Myocyte (in vitro differentiated cells): Measurements from ENCODE around the gene OPRM1. TPM values are rescaled to one million over a fixed set of nuclear protein-coding genes. Genes with fewer than 3 reads are reported as not detected.
A peak's percentile ranks its signal among the peaks of the same experiment; 100 is the strongest.
"Not testable (repeated sequence)": the region's sequence is repeated elsewhere in the genome, so short reads cannot be mapped to it uniquely, and the experiment has no call there.

ENCODE experiments used
- DNase-seq: peaks from one replicate; pipeline ENCODE4 v3.0.0-alpha.2; 2012; ENCODE audit warnings: low read depth
- polyA plus RNA-seq: library from polyadenylated mRNA; unstranded; fragments of >200 nt; gene quantifications from one replicate; pipeline ENCODE4 v1.2.1, GENCODE V29; 2012; ENCODE audit warnings: missing spikeins
- total RNA-seq: library from RNA; depleted of rRNA; stranded (reverse); fragments of >200 nt; gene quantifications from 2 replicates; pipeline ENCODE4 v1.2.3, GENCODE V29; 2014

Gene OPRM1
- total RNA-seq = not detected in 2 replicates
- polyA plus RNA-seq = not detected

DNA sequence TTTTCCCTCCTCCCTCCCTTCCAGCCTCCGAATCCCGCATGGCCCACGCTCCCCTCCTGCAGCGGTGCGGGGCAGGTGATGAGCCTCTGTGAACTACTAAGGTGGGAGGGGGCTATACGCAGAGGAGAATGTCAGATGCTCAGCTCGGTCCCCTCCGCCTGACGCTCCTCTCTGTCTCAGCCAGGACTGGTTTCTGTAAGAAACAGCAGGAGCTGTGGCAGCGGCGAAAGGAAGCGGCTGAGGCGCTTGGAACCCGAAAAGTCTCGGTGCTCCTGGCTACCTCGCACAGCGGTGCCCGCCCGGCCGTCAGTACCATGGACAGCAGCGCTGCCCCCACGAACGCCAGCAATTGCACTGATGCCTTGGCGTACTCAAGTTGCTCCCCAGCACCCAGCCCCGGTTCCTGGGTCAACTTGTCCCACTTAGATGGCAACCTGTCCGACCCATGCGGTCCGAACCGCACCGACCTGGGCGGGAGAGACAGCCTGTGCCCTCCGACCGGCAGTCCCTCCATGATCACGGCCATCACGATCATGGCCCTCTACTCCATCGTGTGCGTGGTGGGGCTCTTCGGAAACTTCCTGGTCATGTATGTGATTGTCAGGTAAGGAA is at the start of gene OPRM1:
Gene OPRM1 (plus strand): TSS at position 10 of the 612 bp plus-strand sequence. CDS start 305 bp downstream, at position 315.
- DNase-seq = peak; percentile 8

DNA sequence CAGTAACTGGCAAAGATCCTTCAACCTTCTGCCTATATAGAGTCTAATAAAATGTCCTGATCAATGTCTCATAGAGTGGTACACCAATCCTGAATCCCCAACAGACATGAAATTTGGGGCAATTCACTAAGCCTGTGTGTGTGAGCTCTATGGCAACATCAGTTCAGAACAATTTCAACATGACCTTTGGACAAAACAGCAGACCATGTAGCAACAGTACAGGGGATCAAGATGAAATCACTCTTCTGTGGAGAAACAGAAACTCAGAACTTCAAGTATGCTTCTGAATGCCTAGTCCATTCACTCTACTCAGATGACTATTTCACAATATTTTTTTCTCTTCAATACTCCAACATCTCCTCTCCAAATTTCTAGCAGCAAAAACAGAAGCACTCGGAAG is 49.1 kb upstream of the OPRM1 start:
- DNase-seq = no peak

DNA sequence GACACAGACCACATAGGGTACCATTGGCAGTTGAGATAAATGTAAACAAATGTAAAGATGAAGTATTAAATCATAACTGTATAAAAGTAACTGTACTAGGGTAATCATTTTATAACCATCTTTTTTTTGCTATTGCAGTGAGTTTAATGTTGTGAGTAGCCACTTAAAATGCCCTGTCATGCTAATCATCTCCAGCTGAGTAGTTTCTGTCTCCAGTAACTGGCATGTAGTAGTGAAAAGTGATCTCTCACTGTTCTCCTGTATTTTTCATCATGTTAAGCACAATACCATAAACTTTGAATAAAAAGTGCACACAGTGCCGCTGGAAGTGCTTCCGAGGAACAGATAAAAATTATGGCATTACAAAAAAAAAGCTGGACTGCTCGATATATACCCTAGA is 45.0 kb upstream of the OPRM1 start:
- no peak for DNase-seq

DNA sequence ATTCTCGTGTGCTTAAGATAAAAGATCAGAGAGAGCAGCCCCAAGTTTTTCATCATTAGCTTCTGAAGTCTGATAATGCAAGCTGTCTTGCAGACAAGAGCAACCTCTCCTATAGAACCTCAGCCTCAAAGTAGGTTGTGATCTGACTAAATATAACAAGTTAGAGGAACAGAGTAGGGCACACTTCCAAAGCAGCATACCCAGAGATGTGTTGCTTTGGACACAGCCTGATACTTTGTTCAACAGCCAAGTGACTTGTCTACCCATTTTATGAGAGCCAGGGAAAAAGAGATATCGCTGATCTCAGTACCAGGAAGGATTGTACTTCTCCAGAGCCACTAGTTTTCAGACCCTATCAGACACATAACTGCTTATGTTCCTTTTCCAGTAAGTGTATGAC is 44.2 kb upstream of the OPRM1 start:
- no peak for DNase-seq

DNA sequence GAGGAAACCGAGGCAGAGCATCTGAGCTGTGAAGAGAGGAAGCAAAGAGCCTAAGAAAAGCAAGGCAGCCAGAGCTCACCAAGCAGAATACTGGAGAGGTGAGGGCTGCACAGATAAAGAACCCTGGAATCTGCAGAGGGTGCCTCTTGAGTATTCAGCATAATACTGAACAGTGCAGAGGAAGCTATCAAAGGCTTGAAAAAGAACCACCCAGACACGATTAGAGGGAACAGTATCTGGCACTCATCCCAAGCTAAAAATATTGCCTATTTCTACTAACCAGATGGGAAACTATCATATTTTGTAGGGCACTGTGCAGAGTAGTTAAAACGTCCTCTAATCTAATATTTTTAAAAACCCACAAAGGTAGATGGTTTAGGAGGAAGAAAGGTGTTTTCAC is 41.8 kb upstream of the OPRM1 start:
- no peak for DNase-seq

DNA sequence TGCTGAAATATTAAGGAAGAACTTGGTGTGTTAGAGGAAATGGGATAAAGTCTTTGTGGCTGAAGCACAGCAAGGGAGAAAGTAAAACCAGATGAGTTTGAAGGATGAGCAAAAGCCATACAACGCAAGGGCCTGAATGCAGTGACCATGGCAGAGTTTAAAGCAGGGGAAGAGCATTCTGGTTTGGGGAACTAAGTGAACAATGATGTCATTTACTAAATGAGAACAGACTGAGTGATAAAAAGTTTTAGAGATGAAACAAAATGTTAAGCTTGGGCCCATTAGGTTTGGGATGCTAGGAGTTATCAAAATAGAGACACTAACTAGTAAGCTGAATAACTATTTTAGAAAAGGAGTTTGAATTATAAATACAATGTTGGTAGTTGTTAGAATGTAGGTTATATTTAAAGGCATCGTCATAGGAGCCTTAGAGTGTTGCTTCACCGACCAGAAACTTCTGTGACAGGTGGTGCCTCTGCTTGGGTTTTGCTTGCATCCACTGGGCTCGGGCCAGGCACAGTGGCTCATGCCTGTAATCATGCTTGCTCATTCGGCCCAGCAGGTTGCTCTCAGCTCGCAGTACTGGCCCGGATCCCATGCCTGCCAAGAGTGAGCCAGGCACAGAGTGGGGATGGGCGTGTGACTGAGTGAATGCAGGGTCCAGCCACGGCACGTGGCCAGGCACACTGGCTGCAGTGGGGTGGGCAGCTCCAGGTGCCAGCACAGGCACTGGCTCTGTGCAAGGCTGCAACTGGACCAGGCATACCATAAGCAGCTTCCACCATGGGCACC is 37.4 kb upstream of the OPRM1 start:
- no peak for DNase-seq

DNA sequence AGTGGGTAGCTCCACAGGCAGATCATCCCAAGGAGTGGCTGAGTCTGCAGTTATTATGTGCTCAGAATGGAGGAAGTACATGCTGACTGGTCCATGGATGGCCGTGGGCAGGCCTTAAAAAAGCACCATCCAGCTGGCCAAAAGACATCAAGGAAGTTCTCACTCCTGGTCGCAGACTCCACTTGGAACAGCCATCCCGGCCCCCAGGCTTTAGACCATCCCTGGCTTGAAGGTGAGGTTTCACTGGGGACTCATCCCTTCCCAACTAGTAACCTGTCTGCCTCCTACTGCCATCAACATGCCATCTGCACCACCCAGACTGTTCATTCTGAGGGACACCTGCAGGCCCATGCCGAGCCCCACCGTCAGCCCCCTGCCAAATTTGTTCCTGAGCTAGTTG is 36.1 kb upstream of the OPRM1 start:
- DNase-seq = no peak

DNA sequence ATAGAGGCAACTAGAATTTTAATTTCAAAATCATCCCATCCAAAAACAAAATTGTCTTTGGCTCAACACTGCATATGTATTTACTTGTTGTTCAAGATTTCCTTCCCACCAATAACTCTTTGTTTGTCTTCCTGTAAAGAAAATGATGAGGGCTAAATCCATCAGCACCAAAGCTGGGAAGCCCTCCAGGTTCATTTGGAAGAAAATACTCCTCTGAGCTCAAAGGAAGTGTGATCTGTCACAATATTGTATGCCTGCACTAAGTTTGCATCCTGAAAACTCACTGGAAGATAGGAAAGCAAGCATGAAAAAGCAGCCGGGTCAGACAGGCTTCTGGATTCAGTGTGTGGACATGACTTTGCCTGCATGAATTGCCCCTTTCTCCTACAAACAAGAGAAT is 28.7 kb upstream of the OPRM1 start:
- DNase-seq = no peak

DNA sequence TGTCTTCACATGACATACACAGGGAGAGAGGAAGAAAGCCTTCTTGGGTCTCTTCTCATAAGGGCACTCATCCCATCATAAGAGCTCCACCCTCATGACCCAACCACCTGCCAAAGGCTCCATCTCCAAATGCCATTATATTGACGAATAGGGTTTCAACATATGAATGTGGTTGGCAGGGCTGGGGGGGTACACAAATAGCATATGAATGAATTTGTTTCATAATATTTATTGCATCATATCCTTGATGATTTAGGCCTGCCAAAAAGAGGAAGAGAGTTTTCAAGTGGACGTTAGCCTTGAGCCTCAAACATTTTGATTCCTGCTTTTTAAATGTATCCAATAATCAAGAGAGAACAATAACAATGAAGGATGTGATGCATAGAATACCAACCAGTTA is 26.2 kb upstream of the OPRM1 start:
- DNase-seq = no peak

DNA sequence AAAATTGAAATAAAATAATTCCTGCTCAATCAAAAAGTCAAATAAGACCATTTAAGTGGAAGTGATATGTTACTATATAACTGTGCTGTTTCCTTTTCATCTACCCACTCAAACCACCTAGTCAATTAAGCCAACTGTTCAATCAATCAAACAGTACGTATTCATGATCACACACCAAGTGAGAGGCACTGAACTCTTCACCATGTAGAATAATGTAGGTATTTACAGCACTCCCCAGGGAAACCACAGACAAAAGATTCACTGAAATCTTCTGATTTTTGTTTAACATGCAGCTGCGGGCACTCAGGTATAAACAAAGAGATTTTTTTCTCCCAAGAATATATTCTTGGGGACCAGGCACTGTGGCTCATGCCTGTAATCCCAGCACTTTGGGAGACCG is 21.3 kb upstream of the OPRM1 start:
- no peak for DNase-seq

DNA sequence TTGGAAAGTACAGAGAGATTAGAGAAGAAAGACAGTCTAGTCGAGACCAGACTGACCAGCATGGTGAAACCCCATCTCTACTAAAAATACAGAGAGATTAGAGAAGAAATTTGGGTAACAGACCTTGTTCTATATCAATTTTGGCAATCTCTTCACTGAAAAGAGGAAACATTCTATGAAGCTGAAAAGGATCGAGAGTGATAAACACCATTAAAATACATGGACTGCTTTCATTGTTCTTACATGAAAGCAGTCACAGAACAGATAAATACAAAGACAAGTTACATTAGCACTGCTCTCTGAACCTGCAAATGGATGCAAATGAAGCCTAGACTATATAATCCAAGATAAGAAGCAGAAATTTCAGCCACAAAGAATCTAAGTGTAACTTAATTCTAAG is 8.4 kb upstream of the OPRM1 start:
- DNase-seq = no peak

DNA sequence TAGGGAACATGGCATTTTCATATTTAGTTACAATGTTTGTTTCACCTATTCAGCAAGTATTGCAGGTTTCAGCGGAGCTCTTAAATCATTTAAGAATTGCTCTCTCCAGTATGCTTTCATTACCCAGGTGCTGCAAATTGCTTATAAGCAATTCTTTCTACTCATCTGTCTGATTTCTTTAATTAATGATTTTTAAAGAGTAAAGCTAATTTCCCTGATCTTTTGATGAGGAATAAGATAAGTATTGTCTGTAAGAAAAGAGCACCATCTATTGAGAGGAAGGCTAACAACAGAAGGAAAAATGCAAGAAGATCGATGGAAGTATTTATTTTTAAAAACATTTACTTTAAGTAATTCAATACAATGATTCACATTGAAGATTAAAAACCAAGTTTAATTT is 2.0 kb downstream of the OPRM1 start:
- DNase-seq = no peak

DNA sequence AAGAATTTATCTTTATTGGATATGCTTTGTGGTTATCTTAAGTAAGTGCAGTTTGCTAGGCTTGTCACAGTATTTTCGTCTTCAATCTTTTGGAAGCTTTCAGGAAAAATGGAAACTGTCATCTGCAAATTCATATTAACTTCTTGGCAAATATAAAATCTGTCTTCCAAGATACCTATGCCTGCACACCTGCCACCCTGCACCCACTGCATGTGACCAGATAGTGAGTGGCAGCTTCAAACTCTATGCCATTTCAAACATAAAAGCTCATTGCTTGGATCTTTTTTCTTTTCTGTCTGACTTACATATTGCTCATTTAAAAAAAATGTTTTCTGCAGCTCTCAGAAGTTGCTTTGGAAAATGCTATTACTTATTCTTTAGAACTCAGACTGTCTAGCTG is 14.1 kb downstream of the OPRM1 start:
- no peak for DNase-seq

DNA sequence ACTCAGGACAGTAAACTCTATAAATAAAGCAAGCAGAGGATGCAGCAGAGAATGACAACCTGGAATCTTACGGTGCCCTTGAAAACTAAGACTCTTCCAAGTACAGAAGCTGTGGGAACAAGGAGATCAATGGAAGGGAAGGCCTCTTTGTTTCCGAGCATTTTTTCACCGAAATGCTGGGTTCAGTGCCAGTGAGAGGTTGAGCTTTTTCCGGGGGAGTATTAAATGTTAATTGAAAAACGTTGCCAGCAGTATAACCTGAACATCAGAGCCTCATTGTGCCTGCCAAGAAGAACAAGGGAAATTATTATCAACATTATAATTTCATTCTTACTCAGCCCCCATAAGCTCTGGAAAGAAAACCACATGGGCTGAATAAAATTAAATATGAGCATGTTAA is 17.5 kb downstream of the OPRM1 start:
- DNase-seq = no peak

DNA sequence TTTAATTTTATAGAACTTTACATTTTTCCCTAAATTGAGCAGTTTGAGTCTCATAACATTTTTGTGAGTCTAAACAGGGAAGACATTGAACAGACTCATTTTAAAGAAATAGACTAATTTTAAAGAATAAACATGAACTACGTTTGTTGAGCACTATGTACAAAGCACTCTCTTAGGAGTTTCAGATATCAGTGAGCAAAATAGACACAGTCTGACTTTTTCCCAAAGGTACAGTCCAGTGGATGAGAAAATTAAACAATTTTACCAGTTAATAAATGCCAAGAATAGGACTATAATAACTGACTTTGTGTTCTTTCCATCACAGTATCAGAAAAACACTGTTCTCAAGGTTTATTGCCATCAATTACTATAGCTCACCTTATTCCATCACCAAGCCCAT is 18.1 kb downstream of the OPRM1 start:
- DNase-seq = no peak

DNA sequence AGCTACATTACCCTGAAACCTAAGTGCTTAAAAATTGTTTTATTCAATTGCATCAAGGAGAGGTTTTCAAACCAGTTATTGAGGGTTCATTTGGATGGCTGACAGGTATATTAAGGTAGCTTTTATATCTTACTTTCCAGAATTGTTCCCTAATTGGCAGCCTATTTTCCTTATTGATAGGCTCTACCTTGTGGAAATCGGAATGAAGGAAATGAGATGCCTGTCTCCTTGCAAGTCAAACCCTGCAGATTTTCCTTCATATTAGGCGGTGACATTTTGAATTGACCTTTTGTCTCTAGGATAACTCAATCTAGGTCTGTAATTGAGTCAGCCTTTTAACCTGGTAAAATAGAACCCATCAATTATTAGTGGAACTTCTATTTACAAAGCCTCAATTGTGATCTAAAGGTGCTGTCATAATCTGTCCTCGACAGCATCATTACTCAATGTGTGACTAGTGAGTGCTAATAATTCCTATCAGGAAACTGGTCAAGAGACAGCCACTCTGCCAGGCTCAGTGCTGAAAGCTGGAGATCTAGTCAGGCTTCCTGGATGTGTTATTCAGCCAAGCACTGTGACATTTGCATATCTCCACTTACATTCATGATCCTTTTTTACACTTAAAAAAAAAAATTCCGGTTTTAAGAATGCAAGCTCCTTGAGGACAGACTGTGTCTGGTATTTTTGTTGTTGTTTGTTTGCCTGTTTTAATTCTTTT is 20.1 kb downstream of the OPRM1 start:
- DNase-seq = no peak

DNA sequence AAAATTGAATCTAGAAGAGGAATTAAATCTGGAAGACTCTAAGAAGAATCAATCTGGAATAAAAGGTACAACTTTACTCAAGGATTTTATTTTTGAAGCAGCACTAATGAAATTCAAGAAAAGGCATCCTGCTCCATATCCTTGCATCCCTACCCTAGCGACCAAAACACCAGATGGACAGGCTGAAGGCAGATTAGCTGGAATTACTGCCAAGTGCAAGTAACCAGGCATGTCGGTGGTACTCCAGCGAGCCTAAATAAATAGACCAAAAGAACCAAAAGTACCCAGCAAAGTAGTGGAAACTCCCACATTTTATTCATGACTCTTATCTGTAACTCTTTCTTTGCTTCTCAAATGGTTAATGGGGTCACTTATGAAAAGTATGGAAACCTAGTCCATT is 21.0 kb downstream of the OPRM1 start:
- DNase-seq = no peak

DNA sequence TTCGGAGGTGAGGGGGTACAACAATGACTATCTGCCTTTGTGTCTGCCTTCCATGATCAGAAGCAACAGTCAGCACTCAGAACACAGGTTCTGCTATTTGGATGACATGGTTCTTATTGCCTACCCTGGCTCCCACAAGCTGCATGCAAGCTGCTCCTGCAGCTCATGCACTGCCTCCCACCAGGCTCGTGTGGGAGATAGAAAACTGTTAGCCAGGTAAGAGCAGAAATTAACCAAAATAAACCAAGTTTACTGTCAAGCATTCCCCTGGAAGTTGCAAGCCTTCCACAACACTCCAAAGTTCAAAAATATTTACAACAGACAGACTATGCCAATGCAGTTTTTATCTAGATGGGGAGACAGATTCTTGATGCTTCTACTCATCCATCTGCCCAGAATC is 31.0 kb downstream of the OPRM1 start:
- DNase-seq = no peak

DNA sequence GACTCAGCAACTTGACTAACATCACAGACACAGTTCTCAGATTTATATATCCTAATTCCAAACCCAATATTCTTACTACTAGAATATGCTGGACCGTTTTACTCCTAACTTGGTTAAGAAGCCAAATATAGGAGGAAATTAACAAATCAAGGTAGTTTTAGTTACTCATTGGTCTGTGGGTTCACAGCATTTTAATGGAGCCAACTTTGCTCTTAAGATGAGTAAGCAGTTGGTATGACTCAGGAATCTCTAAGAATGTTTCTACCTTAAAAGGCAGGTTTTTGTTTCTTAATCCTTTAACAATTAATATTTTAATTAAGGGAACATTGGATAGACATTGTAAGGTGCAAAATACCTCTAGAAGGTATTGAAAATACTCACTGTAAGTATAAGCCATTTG is 31.6 kb downstream of the OPRM1 start:
- no peak for DNase-seq

DNA sequence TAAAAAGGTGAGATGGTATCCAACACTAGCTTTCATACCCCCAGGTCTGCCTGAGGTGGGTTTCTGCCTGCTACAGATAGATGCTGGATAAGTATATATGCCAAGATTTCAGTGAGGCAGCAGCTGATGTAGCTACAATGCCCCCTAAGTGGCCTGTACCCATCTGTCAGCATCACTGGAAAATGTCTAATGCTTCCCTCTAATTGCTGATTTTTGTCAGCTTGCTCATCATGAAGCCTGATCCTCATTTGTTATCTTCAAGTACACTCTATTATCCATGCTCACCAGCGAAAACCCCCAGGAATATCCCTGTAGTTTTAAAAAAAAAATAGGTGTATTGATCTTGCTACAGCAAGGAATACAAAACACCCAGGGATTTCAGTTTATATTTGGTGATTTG is 32.2 kb downstream of the OPRM1 start:
- no peak for DNase-seq

DNA sequence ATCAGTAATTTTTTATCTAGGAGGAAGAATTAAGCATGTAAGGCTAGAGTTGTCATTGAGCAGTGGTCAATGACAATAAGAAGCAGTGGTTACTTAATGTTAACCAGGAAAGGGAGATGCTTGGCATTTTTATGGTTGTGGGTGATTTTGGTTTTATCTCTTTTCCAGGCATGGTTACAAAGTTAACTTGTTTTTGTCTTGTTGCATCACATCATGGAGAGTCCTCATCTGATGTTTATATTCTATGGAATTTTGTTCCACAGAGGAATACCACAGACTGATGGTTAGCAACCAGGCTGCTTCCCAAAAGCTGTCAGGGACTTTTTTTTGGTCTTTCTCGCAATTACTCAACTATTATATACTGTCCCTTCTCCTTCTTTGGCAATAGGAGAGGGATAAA is 32.7 kb downstream of the OPRM1 start:
- DNase-seq = no peak

DNA sequence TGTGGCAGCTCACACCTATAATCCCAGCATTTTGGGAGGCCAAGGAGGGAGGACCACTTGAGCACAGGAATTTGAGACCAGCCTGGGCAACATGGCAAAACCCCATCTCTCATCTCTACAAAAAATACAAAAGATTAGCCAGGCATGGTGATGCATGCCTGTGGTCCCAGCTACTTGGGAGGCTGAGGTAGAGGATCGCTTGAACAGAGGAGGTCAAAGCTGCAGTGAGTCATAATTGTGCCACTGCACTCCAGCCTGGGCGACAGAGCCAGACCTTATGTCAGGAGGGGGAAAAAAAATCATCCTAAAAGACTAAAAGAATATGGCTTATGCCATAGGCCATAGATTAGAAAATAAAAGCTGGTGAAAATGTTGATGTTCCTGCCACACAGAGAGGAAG is 39.6 kb downstream of the OPRM1 start:
- DNase-seq = not testable (repeated sequence)
